BLaER1 treated with 17β-estradiol and CSF1 and Interleukin-3, amounts not matched to agents 10 nM and 100 nM (cell line): Measurements from ENCODE around the gene SORBS2.

Source experiments
- H3K27ac ChIP-seq, 11 experiments: shearing (Covaris generic); formaldehyde crosslinking; 2 replicates each; pipeline ENCODE4 v1.8.1; 2022
- H3K27me3 ChIP-seq, 11 experiments: shearing (Covaris generic); formaldehyde crosslinking; 2 replicates each; pipeline ENCODE4 v1.8.1; 2022
- H3K36me3 ChIP-seq, 11 experiments: shearing (Covaris generic); formaldehyde crosslinking; 2 replicates each; pipeline ENCODE4 v1.8.1; 2022
- H3K4me1 ChIP-seq, 10 experiments: shearing (Covaris generic); formaldehyde crosslinking; 2 replicates each; pipeline ENCODE4 v1.8.1; 2022
- H3K4me2 ChIP-seq, 11 experiments: shearing (Covaris generic); formaldehyde crosslinking; 2 replicates each; pipeline ENCODE4 v1.8.1; 2022
- H3K4me3 ChIP-seq, 10 experiments: shearing (Covaris generic); formaldehyde crosslinking; 2 replicates each; pipeline ENCODE4 v1.8.1; 2022
- H3K9ac ChIP-seq, 11 experiments: shearing (Covaris generic); formaldehyde crosslinking; 2 replicates each; pipeline ENCODE4 v1.8.1; 2022
- H3K9me3 ChIP-seq, 11 experiments: shearing (Covaris generic); formaldehyde crosslinking; replicated peaks in 1 of 11; 2 replicates each; pipeline ENCODE4 v1.8.1; 2022
- H4K20me1 ChIP-seq, 11 experiments: shearing (Covaris generic); formaldehyde crosslinking; 2 replicates each; pipeline ENCODE4 v1.8.1; 2022
- Cebpa-rat ChIP-seq, 11 experiments: shearing (Covaris generic); IDR thresholded peaks; 2 replicates each; pipeline ENCODE4 v1.8.1; 2022

Gene SORBS2

DNA sequence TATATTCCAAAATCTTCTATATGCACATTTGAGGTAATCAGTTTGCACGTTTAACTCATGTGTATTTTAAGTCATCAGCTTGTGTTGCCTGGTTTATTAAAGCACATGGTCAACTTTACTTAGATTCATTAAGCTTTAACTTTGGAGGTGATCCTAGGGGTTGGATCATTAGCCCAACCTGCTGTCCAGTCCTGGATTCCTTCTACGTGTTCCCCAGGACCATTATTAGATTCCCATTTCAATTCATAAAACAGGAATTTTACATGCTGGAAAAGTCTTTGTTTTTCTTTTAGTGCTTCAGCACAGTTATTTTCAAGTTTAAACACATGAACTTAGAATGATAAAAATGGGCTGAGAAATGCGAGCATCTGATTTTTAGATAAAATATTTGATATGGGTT, 132.5 kb downstream of the SORBS2 start:
- TF ChIP-seq Cebpa-rat (IDR thresholded peaks at IDR 0.05) = no peak
- Histone ChIP-seq H3K27me3 (no peaks in the 10 kb centered on the region), H3K9me3 (peaks cover 0 to 7% (median 0%) of the 10 kb centered on the region in 11 experiments; a peak in 1 of 22 replicates), H3K36me3 (no peaks in the 10 kb centered on the region), H3K9ac (no peak overlapping the region), H4K20me1 (no peaks in the 10 kb centered on the region), H3K4me1 (no peaks in the 10 kb centered on the region; a peak in 1 of 20 replicates), H3K4me2 (no peak overlapping the region), H3K4me3 (no peak overlapping the region), H3K27ac (no peak overlapping the region)

DNA sequence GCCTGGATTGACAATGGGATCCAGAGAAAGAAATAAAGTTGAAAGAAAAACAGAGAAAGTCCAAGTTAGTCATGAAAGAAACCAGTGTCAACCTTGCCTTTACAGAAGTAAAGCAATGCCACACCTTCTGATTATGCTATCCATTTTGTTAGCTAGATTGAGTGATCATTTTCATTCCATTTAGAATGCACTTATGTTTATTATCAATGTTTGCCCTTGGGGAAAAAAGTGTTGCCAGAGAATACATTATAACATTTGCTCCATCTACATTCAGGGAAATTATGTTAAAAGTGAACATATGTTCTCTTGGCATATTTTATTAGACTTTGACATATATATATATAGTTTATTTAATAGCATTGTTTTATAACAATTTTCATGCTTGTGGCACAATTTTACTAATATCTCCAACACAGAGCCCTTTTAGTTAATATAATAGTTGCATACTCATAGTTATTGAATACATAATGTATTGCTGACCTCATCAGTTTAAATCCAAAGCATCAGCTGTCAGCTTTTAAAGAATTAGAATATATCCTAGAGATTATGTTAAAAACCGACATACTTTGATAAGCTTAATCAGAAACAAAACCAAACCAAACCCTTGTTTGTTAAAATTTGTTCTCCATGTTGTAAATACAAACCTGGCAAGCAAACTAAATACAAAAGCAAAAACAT, 134.2 kb downstream of the SORBS2 start:
- Histone ChIP-seq H3K27me3 (no peaks in the 10 kb centered on the region), H3K36me3 (no peaks in the 10 kb centered on the region), H3K4me2 (no peak overlapping the region), H3K9me3 (peaks cover 0 to 7% (median 0%) of the 10 kb centered on the region in 11 experiments; a peak in 1 of 22 replicates), H3K4me1 (no peaks in the 10 kb centered on the region; a peak in 1 of 20 replicates), H4K20me1 (no peaks in the 10 kb centered on the region), H3K27ac (no peak overlapping the region), H3K4me3 (no peak overlapping the region), H3K9ac (no peak overlapping the region)
- no peak for TF ChIP-seq Cebpa-rat (IDR thresholded peaks at IDR 0.05)

DNA sequence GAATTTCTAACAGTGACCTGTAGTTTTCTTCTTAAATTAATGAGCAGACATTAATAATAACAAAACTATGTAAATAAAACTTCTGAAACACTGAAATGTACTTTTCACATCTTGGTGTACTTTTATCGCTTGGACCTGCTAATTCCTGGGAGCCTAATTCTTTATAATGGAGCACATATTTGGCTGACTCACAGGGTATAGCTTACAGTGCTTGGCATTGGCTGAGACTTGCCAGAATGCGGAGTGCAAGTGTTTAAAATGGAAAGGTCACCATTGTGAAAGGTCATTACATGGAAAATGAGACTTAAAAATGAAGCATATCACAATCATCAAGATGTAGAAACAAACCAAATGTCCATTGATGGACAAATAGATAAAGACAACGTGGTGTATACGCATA, 139.4 kb downstream of the SORBS2 start:
- Histone ChIP-seq H3K27ac (no peak overlapping the region), H3K4me3 (no peak overlapping the region), H3K9me3 (peaks cover 0 to 7% (median 0%) of the 10 kb centered on the region in 11 experiments; a peak in 1 of 22 replicates), H3K36me3 (no peaks in the 10 kb centered on the region), H3K4me2 (no peak overlapping the region), H3K4me1 (no peaks in the 10 kb centered on the region; a peak in 1 of 20 replicates), H3K27me3 (no peaks in the 10 kb centered on the region), H3K9ac (no peak overlapping the region), H4K20me1 (no peaks in the 10 kb centered on the region)
- TF ChIP-seq Cebpa-rat (IDR thresholded peaks at IDR 0.05) = no peak

DNA sequence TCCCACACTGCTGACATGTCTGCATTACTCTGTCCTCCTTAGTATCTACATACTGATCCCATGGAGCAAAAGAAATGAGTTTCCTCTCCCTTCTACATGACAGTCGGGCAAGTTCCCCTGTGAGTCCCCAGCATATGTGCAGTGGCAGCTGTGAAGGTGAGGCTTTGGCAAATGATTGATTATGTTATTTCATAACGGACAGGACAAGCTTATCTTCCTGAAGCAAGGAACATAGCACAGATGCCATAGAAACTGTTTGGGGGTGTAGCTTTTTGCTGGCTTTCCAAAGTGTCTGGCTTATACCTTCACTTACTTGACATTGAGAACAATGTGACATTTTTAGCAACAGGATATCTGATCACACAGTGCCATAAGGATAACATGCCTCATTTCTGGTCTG, 139.8 kb downstream of the SORBS2 start:
- Histone ChIP-seq H3K4me2 (no peak overlapping the region), H3K4me3 (no peak overlapping the region), H4K20me1 (no peaks in the 10 kb centered on the region), H3K9me3 (peaks cover 0 to 4% (median 0%) of the 10 kb centered on the region in 11 experiments; a peak in 1 of 22 replicates), H3K4me1 (no peaks in the 10 kb centered on the region; a peak in 1 of 20 replicates), H3K9ac (no peak overlapping the region), H3K27ac (no peak overlapping the region), H3K36me3 (no peaks in the 10 kb centered on the region), H3K27me3 (no peaks in the 10 kb centered on the region)
- no peak for TF ChIP-seq Cebpa-rat (IDR thresholded peaks at IDR 0.05)

DNA sequence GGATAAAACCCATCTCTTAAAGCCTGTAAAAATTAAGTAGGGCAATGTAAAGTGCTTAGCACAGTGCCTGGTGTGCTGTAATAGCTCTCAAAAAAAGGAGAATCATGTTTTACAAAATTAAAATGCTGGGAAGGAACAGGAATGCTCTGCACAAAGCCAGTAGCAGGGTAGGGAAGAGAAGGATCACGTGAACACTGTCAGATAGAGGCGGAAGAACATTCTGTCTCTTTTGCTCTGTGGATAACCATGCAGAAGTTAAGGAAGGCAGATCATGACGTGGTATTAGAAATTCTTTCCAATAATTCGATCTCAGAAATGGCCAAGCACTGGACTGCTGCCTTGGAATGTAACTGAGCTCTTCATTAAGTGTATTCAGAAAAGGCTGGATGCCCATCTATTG, 140.5 kb downstream of the SORBS2 start:
- Histone ChIP-seq H4K20me1 (no peaks in the 10 kb centered on the region), H3K9ac (no peak overlapping the region), H3K4me2 (no peak overlapping the region), H3K36me3 (no peaks in the 10 kb centered on the region), H3K4me3 (no peak overlapping the region), H3K27me3 (no peaks in the 10 kb centered on the region), H3K9me3 (no peaks in the 10 kb centered on the region), H3K27ac (no peak overlapping the region), H3K4me1 (no peaks in the 10 kb centered on the region; a peak in 1 of 20 replicates)
- no peak for TF ChIP-seq Cebpa-rat (IDR thresholded peaks at IDR 0.05)

DNA sequence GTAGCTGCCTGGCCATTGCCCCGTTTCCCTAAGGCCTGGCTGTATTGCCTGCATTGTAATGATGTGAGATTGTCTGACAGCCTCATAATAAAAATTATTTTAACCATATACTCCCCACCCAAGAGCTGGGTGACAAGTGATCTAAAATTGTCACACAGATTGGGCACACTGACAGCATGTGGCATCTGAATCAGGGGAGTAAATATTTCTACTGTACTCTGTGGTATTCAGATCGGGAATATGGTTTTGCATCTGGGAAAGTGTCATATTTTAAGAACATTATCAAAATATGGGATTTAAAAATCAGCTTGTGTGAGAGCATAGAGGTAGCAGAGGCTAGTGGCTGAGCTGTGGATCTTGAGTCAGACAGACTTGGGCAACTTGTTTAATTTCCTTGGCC, 140.9 kb downstream of the SORBS2 start:
- TF ChIP-seq Cebpa-rat (IDR thresholded peaks at IDR 0.05) = no peak
- no peaks in the 10 kb centered on the region for H3K9me3 ChIP-seq
- H3K27ac ChIP-seq = no peak overlapping the region
- H3K27me3 ChIP-seq = no peaks in the 10 kb centered on the region
- no peaks in the 10 kb centered on the region; a peak in 1 of 20 replicates for H3K4me1 ChIP-seq
- no peaks in the 10 kb centered on the region for H4K20me1 ChIP-seq
- no peaks in the 10 kb centered on the region for H3K36me3 ChIP-seq
- H3K9ac ChIP-seq = no peak overlapping the region
- no peak overlapping the region for H3K4me3 ChIP-seq
- no peak overlapping the region for H3K4me2 ChIP-seq

DNA sequence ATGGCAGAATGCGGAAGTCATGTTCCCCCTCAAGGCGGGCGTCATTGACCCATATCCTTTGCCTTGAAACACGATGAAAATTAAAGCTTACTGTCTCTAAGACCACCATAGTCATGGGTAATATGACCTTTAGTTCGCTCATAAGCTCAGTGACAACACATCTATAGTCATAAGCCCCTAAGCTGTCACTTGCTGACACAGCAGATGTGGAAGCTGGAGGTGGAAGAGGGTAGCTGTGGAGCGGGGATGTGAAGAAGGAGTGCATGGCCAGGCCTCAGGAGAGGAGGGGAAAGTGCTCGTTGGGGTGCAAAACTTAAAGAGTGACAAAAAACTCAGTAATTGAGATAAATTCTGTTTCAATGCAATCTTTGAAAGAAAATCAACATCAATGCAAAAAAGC, 142.7 kb downstream of the SORBS2 start:
- Histone ChIP-seq H3K4me1 (no peaks in the 10 kb centered on the region), H3K4me3 (no peak overlapping the region), H3K9ac (no peak overlapping the region), H4K20me1 (no peaks in the 10 kb centered on the region), H3K27ac (no peak overlapping the region), H3K36me3 (no peaks in the 10 kb centered on the region), H3K4me2 (no peak overlapping the region), H3K27me3 (no peaks in the 10 kb centered on the region), H3K9me3 (no peaks in the 10 kb centered on the region)
- TF ChIP-seq Cebpa-rat (IDR thresholded peaks at IDR 0.05) = no peak

DNA sequence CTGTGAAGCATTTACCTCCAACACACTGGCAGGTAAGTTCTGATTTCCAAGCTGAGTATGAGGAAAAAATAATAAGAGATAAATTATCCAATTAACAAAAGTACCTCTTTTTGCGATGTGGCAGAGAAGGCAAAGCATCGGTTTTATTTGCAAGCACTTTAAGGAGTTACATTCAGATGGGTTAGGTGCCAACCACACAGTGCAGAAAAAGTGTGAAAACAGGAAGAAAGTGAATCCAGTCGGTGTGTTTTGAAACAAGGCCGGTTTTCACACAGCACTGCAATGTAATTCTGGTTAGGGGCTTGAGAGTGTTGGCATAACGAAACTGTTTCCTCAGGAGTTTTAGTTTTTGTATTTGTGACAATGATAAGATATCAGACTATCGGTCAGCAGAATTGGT, 145.8 kb downstream of the SORBS2 start:
- Histone ChIP-seq H4K20me1 (no peaks in the 10 kb centered on the region), H3K27ac (no peak overlapping the region), H3K9me3 (no peaks in the 10 kb centered on the region), H3K9ac (no peak overlapping the region), H3K36me3 (no peaks in the 10 kb centered on the region; a peak in 1 of 22 replicates), H3K27me3 (no peaks in the 10 kb centered on the region), H3K4me2 (no peak overlapping the region), H3K4me1 (no peaks in the 10 kb centered on the region), H3K4me3 (no peak overlapping the region)
- no peak for TF ChIP-seq Cebpa-rat (IDR thresholded peaks at IDR 0.05)

DNA sequence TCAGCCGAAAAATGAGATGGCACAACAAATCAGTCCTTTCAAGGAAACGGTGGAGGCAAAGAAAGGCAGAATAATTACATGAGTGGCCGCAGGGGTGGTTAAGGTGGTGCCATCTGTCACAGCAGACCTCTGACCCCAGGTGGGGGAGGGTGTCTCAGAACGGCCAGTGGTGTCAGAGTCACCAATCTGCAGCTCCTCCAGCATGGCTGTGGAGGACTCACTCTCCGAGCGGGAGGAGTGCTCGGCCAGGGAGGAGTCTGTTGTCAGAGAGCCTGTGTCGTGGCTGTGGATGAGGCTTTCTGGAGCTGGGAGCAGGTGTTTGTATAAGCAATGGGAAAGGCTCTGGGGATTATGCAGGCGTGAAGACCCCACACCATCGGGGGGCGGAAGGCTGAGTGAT, 146.3 kb downstream of the SORBS2 start:
- Histone ChIP-seq H3K27me3 (no peaks in the 10 kb centered on the region), H3K9ac (no peak overlapping the region), H3K9me3 (no peaks in the 10 kb centered on the region), H3K4me1 (no peaks in the 10 kb centered on the region), H3K4me2 (no peak overlapping the region), H3K36me3 (no peaks in the 10 kb centered on the region; a peak in 1 of 22 replicates), H4K20me1 (no peaks in the 10 kb centered on the region), H3K27ac (no peak overlapping the region), H3K4me3 (no peak overlapping the region)
- no peak for TF ChIP-seq Cebpa-rat (IDR thresholded peaks at IDR 0.05)

DNA sequence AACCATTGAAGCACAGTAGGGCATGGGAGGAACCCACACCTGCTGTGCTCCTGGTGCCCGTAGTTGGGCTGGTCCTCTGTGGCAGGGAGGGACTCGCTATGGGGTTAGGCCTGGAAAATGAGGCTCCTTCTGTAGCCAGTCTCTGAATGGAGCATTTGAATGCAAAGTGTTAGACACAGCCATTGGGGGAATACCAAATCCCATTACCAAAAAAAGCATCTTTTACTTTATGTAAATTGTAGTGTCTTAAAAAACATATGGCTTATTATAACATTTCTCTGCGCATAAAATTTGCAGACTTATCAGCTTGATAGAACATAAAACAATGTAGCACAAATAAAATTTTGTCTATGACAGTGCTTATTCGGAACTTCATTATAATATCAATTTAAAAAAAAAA, 147.5 kb downstream of the SORBS2 start:
- no peaks in the 10 kb centered on the region; a peak in 1 of 22 replicates for H3K36me3 ChIP-seq
- H3K4me2 ChIP-seq = no peak overlapping the region
- H3K27me3 ChIP-seq = no peaks in the 10 kb centered on the region
- no peak overlapping the region for H3K27ac ChIP-seq
- no peak for TF ChIP-seq Cebpa-rat (IDR thresholded peaks at IDR 0.05)
- no peaks in the 10 kb centered on the region for H3K9me3 ChIP-seq
- no peak overlapping the region for H3K4me3 ChIP-seq
- no peaks in the 10 kb centered on the region for H4K20me1 ChIP-seq
- no peaks in the 10 kb centered on the region for H3K4me1 ChIP-seq
- H3K9ac ChIP-seq = no peak overlapping the region
